Ishikawa (cell line): ENCODE results near the gene PRKCE.

ENCODE experiments used
- CEBPB ChIP-seq: IDR thresholded peaks from 2 replicates; pipeline ENCODE4 v1.6.1; 2012
- CREB1 ChIP-seq: IDR thresholded peaks from 2 replicates; pipeline ENCODE4 v1.6.1; 2012; ENCODE audit warnings: low read depth
- EGR1 ChIP-seq: IDR thresholded peaks from 2 replicates; pipeline ENCODE4 v1.6.1; 2012
- EP300 ChIP-seq: IDR thresholded peaks from 2 replicates; pipeline ENCODE4 v1.6.1; 2012; ENCODE audit warnings: borderline replicate concordance
- FOXM1 ChIP-seq: IDR thresholded peaks from 2 replicates; pipeline ENCODE4 v1.6.1; 2012; ENCODE audit warnings: low read depth, borderline replicate concordance
- NFIC ChIP-seq: IDR thresholded peaks from 2 replicates; pipeline ENCODE4 v1.6.1; 2012
- RAD21 ChIP-seq: IDR thresholded peaks from 2 replicates; pipeline ENCODE4 v1.6.1; 2012; ENCODE audit warnings: low read depth
- TAF1 ChIP-seq: IDR thresholded peaks from 2 replicates; pipeline ENCODE4 v1.6.1; 2012; ENCODE audit warnings: low read depth, mild to moderate bottlenecking
- TCF12 ChIP-seq: IDR thresholded peaks from 2 replicates; pipeline ENCODE4 v1.6.1; 2012; ENCODE audit warnings: low read depth
- TEAD4 ChIP-seq: IDR thresholded peaks from 2 replicates; pipeline ENCODE4 v1.6.1; 2012
- YY1 ChIP-seq: IDR thresholded peaks from 2 replicates; pipeline ENCODE4 v1.6.1; 2012; ENCODE audit warnings: low read depth
- ZBTB7A ChIP-seq: IDR thresholded peaks from 2 replicates; pipeline ENCODE4 v1.6.1; 2012; ENCODE audit warnings: low read depth
- TF ChIP-seq, protein P1 (sequence below): IDR thresholded peaks from 2 replicates; pipeline ENCODE4 v1.6.1; 2012; ENCODE audit warnings: low read depth, mild to moderate bottlenecking
- TF ChIP-seq, protein P2 (sequence below): IDR thresholded peaks from 2 replicates; pipeline ENCODE4 v1.6.1; 2012
- TF ChIP-seq, protein P3 (sequence below): IDR thresholded peaks from 2 replicates; pipeline ENCODE4 v1.6.1; 2012

PRKCE gene

DNA sequence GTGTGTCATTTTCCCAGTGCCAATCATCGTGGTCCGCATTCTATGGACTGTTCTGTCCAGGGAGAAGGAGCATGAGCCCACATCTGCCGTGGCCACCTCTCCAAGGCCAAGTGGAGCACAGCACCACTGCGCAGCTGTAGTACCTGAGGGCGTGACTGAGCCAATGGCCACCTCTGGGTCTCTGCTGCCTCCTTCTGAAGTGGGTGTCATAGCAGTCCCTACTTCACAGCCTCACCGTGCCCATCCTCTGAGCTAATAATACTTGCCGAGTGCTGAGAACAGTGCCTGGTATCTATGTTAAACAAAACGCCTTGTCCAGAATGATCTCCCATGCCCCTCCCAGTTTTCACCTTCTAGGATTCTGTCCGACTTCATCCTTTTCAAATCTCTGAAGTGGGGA lies 256.1 kb downstream of the PRKCE start:
- TF ChIP-seq TEAD4 = no peak
- TF ChIP-seq RAD21 = no peak
- no peak for TF ChIP-seq EGR1
- no peak for TF ChIP-seq FOXM1
- no peak for TF ChIP-seq NFIC
- no peak for TF ChIP-seq TAF1
- no peak for TF ChIP-seq YY1
- TF ChIP-seq CEBPB = no peak
- TF ChIP-seq, protein P1, sequence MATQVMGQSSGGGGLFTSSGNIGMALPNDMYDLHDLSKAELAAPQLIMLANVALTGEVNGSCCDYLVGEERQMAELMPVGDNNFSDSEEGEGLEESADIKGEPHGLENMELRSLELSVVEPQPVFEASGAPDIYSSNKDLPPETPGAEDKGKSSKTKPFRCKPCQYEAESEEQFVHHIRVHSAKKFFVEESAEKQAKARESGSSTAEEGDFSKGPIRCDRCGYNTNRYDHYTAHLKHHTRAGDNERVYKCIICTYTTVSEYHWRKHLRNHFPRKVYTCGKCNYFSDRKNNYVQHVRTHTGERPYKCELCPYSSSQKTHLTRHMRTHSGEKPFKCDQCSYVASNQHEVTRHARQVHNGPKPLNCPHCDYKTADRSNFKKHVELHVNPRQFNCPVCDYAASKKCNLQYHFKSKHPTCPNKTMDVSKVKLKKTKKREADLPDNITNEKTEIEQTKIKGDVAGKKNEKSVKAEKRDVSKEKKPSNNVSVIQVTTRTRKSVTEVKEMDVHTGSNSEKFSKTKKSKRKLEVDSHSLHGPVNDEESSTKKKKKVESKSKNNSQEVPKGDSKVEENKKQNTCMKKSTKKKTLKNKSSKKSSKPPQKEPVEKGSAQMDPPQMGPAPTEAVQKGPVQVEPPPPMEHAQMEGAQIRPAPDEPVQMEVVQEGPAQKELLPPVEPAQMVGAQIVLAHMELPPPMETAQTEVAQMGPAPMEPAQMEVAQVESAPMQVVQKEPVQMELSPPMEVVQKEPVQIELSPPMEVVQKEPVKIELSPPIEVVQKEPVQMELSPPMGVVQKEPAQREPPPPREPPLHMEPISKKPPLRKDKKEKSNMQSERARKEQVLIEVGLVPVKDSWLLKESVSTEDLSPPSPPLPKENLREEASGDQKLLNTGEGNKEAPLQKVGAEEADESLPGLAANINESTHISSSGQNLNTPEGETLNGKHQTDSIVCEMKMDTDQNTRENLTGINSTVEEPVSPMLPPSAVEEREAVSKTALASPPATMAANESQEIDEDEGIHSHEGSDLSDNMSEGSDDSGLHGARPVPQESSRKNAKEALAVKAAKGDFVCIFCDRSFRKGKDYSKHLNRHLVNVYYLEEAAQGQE = no peak
- TF ChIP-seq, protein P2, sequence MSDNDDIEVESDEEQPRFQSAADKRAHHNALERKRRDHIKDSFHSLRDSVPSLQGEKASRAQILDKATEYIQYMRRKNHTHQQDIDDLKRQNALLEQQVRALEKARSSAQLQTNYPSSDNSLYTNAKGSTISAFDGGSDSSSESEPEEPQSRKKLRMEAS = no peak

DNA sequence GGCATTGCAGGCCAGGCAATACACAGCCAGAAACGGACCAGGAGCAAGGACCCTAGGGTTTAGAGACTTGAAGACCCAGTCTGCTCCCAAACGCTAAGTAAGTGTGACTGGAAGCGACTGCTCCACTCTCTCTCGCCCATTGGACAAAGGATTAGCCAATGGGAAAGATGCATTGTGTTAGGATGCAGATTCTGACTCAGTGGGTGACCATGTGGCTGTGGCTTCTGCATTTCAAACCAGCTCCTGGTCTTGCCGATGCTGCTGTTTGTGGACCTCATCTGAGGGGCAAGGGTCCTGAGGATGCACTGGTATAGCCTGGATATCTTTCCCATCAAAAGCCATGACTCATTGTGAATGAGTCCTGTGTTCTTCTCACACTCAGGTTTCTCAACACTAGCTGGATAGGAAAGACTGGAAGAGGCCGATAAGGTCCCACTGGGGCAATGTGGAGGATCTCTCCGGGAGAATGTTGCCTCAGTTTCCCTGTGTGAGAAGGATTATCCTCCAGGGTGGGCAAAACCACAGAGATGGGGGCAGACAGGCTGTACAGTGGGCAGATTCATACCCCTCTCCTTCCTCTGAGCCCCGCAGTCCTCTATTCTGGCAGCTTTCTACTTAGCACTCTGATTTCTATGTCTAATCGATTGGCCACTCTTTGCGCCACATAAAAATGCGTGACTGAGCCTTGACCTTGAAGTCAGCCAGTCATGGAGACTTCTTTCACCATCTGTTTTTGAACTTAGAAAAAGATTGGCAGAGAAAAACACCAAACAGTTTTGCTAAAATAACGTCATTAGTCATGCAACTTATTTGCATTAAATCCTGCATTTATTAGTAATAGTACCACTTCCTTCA lies 257.1 kb downstream of the PRKCE start:
- no peak for TF ChIP-seq YY1
- TF ChIP-seq ZBTB7A = no peak
- TF ChIP-seq EGR1 = no peak
- no peak for TF ChIP-seq RAD21
- no peak for TF ChIP-seq TAF1
- no peak for TF ChIP-seq FOXM1
- TF ChIP-seq TEAD4 = no peak
- no peak for TF ChIP-seq EP300
- TF ChIP-seq, protein P2 = no peak
- no peak for TF ChIP-seq CREB1

DNA sequence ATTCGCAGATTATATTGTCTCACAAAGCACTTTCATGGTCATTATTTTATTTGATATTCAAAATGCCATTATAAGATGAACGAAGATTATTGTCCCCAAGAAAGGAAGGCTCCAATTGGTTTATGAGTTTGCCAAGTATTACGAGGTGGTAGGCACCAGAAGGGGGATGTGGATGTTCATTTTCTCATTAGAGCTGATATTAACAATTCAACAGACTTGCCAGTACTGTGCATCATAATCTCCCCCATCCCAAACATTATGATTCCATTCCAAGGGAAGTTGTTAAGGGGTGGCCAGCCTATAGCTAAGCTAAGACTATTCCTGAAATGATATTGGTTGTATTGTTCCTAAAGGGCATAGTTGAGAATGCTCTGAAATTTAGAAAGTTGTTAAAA lies 257.7 kb downstream of the PRKCE start:
- TF ChIP-seq, protein P3, sequence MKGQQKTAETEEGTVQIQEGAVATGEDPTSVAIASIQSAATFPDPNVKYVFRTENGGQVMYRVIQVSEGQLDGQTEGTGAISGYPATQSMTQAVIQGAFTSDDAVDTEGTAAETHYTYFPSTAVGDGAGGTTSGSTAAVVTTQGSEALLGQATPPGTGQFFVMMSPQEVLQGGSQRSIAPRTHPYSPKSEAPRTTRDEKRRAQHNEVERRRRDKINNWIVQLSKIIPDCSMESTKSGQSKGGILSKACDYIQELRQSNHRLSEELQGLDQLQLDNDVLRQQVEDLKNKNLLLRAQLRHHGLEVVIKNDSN = no peak
- no peak for TF ChIP-seq CREB1
- TF ChIP-seq, protein P2 = no peak
- no peak for TF ChIP-seq TAF1
- no peak for TF ChIP-seq EP300
- no peak for TF ChIP-seq ZBTB7A
- no peak for TF ChIP-seq FOXM1
- no peak for TF ChIP-seq YY1
- no peak for TF ChIP-seq RAD21
- no peak for TF ChIP-seq TCF12
- TF ChIP-seq TEAD4 = no peak
- TF ChIP-seq EGR1 = no peak
- TF ChIP-seq CEBPB = no peak
- TF ChIP-seq, protein P1 = no peak
- TF ChIP-seq NFIC = no peak

DNA sequence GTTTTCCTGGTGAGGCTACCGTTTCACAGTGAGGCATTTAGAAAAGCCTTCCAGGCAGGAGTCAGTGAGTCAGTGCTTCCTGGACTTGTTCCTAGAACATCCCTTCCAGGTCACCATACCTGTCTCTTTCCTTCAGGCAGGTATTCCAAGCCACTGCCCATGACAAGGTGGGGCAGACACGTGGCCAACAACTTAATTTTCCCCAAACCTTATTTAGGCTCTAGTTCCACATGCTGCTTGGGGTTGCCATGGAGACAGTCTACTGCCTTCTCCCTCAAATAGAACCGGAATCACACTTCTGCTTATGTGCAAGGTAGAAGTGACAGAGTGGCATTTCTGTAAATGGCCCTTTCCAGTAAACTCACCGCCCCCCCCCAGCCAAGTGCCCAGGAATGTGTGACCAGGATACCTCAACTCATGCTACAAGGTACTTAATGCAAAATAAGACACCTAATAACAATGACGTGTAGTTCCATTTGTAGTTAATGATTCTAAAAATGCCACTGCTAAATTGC lies 258.3 kb downstream of the PRKCE start:
- peak; percentile 58 for TF ChIP-seq TEAD4
- no peak for TF ChIP-seq ZBTB7A
- TF ChIP-seq, protein P1 = no peak
- TF ChIP-seq CEBPB = no peak
- TF ChIP-seq CREB1 = no peak
- TF ChIP-seq FOXM1 = peak; percentile 64; the same call in 1 of the 2 replicates
- TF ChIP-seq, protein P2 = peak; percentile 89
- TF ChIP-seq, protein P3 = peak; percentile 88
- TF ChIP-seq NFIC = peak; percentile 79
- 0 out of 2 replicates have a peak, but pooled peaks have one; percentile 25 for TF ChIP-seq RAD21
- no peak for TF ChIP-seq EGR1
- TF ChIP-seq TAF1 = no peak
- TF ChIP-seq EP300 = peak; percentile 85
- TF ChIP-seq TCF12 = peak; percentile 58
- TF ChIP-seq YY1 = peak; percentile 33; the same call in 1 of the 2 replicates
